D721Med (cell line): Measurements from ENCODE around the gene COBL.

ENCODE experiments used
- DNase-seq: peaks from one replicate; pipeline ENCODE4 v3.0.0; 2011; ENCODE audit warnings: low spot score; ENCODE audit not compliant: insufficient read length
- FAIRE-seq: peaks from 2 replicates; lab custom pipeline; 2011; peaks lifted over from hg19 to GRCh38; lab: Jason Lieb, UNC
- TF ChIP-seq, protein P1 (sequence below): IDR thresholded peaks from 2 replicates; pipeline ENCODE4 v1.5.1; 2012; ENCODE audit warnings: mild to moderate bottlenecking, control low read depth; ENCODE audit not compliant: insufficient read depth; ENCODE audit errors: missing control alignments

COBL gene

DNA sequence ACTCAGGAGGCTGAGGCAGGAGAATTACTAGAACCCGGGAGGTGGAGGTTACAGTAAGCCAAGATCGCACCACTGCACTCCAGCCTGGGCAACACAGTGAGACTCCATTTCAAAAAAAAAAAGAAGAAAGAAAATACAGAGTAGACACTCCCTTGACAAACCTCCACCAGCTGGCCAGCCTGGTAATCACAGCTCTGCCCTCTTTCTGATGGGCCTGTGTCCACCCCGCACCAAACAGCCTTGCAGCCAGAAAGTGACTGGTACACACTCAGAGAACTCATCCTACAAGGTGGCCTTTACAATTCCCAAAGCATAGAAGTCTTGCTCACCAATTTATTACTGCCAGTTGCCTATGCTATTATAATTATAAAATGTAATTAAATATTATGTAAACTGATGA lies 66.6 kb downstream of the COBL start:
- FAIRE-seq (no peak), DNase-seq (no peak)
- TF ChIP-seq, protein P1, sequence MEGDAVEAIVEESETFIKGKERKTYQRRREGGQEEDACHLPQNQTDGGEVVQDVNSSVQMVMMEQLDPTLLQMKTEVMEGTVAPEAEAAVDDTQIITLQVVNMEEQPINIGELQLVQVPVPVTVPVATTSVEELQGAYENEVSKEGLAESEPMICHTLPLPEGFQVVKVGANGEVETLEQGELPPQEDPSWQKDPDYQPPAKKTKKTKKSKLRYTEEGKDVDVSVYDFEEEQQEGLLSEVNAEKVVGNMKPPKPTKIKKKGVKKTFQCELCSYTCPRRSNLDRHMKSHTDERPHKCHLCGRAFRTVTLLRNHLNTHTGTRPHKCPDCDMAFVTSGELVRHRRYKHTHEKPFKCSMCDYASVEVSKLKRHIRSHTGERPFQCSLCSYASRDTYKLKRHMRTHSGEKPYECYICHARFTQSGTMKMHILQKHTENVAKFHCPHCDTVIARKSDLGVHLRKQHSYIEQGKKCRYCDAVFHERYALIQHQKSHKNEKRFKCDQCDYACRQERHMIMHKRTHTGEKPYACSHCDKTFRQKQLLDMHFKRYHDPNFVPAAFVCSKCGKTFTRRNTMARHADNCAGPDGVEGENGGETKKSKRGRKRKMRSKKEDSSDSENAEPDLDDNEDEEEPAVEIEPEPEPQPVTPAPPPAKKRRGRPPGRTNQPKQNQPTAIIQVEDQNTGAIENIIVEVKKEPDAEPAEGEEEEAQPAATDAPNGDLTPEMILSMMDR, result no peak

GRCh38 chr7:51249187-51249945 lies 67.2 kb downstream of the COBL start:
- DNase-seq (no peak), FAIRE-seq (peak; percentile 32)
- TF ChIP-seq, protein P1, result no peak

DNA sequence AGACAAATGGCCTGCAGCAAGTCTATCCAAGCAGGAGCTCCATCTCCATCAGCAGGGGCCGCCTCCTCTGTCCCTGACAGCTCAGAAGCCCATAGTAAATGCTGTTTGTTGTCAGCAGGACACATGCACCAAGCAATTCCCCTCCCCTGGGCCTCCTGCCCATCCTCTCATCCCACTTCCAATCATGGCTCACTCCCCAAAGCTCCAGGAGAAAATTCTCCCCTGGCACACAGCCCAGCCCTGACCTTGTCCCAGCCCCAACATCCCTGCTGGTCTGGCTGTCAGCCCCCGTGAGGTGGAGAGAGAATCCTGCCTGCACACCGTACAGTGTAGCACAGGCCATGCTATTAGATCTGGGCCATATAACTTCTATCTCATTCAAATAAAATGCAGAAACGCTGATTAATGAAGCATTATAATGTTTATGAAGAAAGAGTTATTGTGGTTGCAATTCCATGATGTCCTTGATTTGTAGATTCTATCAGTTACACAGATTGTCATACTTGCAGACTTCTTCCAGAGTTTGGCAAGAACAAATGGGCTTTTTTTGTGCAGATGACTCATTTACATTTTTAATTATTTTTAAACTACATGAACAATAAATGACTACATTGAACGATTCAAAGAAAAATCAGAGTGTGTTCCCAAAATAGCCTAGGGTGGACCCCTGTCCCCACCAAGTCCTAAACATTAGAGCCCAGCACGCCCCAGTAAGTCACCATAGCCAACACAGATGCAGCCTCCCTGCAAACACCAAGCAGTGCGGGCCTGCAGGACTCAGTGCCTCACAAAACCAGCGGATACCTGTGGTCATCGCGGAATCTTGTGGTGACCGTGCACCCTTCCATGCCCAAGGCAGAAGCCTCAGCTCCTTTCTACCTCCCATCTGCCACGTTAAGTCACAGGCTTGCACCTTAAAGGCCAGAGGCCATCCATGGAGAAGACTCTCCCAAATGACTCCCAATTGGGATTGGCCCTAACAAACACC lies 70.1 kb downstream of the COBL start:
- FAIRE-seq (no peak), DNase-seq (no peak)
- TF ChIP-seq, protein P1, result no peak

- TF ChIP-seq, protein P1, result no peak
- FAIRE-seq (no peak), DNase-seq (no peak)
These were observed 71.7 kb downstream of the COBL start for GRCh38 chr7:51244885-51245284.

DNA sequence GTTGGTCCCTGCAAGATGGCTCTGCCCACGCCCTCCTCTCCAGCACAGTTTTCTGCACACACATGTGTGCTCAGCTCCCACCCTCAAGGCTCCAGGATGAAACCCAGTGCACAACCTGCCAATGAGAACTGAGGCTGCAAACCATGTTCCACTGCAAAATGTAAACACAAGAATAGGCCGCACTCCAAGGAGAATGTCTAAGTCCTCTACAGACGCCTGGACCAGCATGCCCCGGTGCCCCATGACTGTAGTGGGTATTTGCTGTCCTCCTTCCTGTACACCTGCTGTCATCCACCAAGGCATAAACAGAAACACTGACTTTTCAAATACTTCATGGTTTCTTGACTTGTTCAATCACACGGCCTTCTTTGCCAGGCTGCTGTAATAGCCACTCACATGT lies 72.6 kb downstream of the COBL start:
- no peak for DNase-seq
- no peak for FAIRE-seq
- TF ChIP-seq, protein P1, result no peak

GRCh38 chr7:51243631-51244030 lies 73.0 kb downstream of the COBL start:
- TF ChIP-seq, protein P1, result no peak
- FAIRE-seq (no peak), DNase-seq (no peak)
